GM12801 (cell line): ENCODE results near the gene PRKCA.

Experiments
- TF ChIP-seq, protein P1 (sequence below): IDR thresholded peaks from one replicate; pipeline ENCODE4 v1.5.1; 2011; ENCODE audit warnings: control low read depth; ENCODE audit not compliant: insufficient read length; ENCODE audit errors: extremely low read depth

PRKCA gene

DNA sequence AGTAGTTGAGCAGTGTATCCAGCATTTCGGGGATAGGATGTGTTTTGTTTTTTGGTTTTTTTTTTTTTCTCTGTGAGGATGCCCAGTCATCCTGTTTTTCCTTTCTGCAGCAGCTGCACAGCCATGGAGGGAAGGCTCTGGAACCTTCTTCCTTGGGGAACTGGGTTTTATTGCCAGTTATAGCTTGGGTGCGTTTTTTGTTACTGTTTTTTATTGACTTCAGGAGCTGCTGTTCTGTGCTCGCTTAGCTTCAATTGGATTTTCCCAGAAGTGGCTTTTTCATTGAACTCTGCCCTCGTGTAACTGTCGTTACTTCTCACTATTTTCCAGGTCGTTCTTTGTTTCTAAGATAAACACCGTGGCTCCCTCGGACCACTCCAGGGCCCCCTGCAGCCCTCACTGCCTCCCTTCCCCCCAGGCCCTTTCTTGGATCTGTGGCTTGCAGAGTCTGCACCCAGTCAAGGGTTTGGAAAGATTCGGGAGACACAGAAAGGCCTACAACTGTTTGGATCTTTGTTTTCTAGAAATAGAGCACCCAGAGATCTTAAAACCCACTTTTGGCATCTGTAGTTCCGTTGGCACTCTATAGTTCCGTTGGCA lies 412.8 kb downstream of the PRKCA start:
- TF ChIP-seq, protein P1, sequence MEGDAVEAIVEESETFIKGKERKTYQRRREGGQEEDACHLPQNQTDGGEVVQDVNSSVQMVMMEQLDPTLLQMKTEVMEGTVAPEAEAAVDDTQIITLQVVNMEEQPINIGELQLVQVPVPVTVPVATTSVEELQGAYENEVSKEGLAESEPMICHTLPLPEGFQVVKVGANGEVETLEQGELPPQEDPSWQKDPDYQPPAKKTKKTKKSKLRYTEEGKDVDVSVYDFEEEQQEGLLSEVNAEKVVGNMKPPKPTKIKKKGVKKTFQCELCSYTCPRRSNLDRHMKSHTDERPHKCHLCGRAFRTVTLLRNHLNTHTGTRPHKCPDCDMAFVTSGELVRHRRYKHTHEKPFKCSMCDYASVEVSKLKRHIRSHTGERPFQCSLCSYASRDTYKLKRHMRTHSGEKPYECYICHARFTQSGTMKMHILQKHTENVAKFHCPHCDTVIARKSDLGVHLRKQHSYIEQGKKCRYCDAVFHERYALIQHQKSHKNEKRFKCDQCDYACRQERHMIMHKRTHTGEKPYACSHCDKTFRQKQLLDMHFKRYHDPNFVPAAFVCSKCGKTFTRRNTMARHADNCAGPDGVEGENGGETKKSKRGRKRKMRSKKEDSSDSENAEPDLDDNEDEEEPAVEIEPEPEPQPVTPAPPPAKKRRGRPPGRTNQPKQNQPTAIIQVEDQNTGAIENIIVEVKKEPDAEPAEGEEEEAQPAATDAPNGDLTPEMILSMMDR, result no peak

DNA sequence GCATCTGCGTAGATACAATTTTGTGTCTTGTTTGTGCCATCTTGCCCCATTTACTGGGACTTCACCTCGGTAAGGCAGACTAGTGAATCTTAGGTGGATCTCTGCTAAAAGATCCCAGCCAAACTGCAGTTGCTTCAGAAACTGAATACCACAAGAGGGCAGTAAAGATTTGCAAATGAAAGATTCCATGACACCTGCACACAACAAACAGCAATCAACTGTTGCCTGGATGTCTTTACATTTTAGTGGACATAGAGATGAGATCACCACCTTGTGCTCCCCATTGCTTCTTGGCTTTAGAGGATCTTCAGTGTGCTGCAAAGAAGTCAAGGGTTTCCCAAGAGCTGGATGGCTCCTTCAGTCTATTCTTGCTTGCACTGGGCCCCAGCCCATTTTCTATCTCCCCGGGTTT lies 413.3 kb downstream of the PRKCA start:
- TF ChIP-seq, protein P1, result no peak

DNA sequence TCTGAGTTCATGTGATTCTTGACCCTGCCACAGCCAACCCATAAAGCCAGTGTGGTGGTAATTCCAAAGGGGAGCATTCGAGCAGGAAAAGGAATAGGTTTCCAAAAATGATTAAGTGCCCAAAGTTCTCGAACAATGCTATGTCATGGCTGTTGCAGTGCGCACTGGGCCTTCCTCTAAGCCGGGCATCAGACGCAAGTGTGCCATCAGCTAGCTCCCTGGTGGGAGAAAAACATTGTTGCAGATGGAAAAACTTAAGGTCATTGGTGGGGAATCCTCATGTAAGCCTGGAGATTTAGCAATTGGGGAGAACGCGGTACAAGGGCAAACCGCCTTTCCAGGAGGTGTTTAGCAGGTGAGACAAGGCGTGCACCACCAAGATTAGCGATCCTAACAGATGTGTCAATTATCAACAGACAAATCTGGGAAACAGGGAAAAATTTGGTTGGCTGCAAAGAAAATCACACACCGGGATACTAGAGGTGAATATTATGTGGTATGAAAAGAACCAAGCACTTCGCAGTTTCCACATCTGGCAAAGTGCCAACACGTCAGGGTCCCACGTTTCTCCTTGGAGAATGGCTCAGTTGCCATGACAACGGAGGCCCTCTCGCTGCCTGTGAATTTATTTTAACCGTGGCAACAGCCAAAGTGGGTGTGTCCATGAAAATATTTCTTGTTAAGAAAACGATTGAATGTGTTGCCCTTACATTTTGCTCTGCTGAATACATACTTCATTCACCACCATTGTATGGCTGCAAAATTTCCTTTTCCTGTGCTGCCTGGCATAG lies 414.0 kb downstream of the PRKCA start:
- TF ChIP-seq, protein P1, result no peak

DNA sequence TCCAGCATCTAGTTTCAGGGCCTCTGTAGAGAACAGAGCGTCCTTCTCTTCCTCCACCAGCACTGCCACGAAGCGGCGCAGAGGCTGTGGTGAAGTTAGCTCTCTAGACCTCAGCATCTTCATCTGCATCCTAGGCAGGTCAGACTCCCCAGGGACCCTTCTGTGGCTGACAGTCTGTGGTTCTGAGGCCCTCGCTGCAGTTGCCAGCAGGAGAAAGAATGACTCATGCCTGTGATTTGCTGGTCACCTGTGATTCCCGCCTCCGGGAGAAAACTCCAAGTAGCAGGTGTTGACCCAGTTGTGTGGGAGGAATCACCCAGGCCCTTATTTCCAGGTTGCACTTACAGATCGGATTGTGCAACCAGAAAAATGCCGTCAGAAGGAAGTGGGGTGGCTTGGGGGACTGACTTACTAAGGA lies 415.2 kb downstream of the PRKCA start:
- TF ChIP-seq, protein P1, result no peak

DNA sequence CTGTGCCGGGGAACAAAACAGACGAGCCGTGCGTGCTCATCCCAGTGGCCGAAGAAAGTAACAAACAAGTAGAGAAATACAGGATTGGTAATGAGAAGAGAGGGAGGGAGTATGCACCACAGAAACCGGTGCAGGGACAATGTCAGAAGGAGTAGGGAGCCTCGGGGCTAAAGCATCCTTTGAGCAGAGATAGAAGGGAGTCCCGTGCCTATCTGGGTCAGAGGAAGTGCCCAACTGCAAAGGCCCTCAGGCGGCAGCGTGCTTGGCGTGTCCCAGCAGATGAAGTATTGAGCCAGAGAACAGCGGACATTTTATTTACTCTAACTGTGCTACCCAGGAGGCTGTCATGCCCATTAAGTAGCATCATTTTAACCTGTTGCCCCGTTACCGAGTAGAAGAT lies 417.6 kb downstream of the PRKCA start:
- TF ChIP-seq, protein P1, result no peak

DNA sequence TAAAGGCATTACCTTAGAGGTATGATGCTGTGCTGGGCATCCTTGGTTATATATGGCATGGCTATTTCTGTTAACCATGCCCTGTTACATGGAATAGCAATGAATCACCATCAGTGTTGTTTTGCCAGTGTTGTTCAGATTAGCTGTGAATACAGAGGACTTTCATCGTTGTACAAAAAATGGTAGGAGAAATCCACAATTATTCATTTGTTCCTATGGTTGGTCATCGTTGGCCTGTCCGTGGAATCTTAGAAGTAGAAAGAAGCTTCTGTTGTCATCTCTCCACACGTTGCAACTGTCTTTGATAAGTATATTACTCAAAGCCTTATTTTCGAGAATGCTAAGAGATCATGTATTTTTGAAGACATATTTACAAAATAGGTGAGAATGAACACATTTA lies 418.2 kb downstream of the PRKCA start:
- TF ChIP-seq, protein P1, result no peak

DNA sequence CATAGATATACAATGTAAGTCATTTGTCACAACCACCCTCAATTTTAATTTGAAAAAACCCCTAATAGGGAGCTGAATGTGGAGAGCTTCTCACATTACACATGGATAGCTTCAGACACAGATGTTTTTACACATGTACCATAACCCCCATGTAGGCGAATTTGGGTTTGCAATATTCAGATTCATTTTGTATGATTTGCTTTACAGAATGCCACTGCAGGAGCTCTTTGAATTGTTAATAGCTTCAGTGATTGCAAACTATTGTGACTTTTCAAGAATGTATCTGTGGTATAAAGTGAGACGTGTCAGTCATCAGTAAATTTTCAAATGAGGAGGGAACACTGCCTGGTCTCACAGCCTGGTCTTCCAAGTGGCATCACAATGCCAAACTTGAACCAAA lies 419.9 kb downstream of the PRKCA start:
- TF ChIP-seq, protein P1, result no peak
